ENCODE results near the gene FLT1.

DNA sequence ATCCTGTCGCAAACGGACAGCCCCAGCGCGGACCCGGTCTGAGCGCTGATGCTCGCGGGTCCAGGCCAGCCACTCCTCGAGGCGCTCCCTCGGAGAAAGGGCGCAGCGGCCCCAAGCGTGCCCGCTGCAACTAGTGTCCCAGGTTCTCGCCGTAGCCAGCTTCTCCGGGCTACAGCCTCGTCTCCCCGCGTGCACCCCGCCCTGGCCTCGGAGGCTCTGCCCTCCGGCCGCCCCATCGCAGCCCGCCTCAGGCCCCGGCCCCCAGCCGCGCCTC lies 487 bp downstream of the FLT1 start:
- TF ChIP-seq AGO1 (IDR thresholded peaks at IDR 0.05; ENCODE audit: low read depth, low read length, poor library complexity, severe bottlenecking) (no peak), TCF7 (IDR thresholded peaks at IDR 0.05; ENCODE audit: low read depth) (no peak), NPAS2 (CRISPR knock-in tag; IDR thresholded peaks at IDR 0.05; ENCODE audit: borderline replicate concordance) (no peak), HHEX (CRISPR knock-in tag; IDR thresholded peaks at IDR 0.05) (no peak), PTBP1 (IDR thresholded peaks at IDR 0.05; ENCODE audit: low read depth, low read length, poor library complexity, severe bottlenecking) (no peak)
- TF ChIP-seq, protein P1, sequence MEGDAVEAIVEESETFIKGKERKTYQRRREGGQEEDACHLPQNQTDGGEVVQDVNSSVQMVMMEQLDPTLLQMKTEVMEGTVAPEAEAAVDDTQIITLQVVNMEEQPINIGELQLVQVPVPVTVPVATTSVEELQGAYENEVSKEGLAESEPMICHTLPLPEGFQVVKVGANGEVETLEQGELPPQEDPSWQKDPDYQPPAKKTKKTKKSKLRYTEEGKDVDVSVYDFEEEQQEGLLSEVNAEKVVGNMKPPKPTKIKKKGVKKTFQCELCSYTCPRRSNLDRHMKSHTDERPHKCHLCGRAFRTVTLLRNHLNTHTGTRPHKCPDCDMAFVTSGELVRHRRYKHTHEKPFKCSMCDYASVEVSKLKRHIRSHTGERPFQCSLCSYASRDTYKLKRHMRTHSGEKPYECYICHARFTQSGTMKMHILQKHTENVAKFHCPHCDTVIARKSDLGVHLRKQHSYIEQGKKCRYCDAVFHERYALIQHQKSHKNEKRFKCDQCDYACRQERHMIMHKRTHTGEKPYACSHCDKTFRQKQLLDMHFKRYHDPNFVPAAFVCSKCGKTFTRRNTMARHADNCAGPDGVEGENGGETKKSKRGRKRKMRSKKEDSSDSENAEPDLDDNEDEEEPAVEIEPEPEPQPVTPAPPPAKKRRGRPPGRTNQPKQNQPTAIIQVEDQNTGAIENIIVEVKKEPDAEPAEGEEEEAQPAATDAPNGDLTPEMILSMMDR (CRISPR knock-in tag; IDR thresholded peaks at IDR 0.05) = no peak
